Measurements from ENCODE around the gene TPM2.
"Not testable (repeated sequence)": the region's sequence is repeated elsewhere in the genome, so short reads cannot be mapped to it uniquely, and the experiment has no call there.

The TPM2 gene

GRCh38 chr9:35656348-35656747 is 33.4 kb downstream of the TPM2 start:
- DNase-seq (ENCODE audit: low read depth in 2 of 2): no peak

- no peak for DNase-seq (ENCODE audit: low read depth in 2 of 2)
Measured at GRCh38 chr9:35653611-35654010, 36.1 kb downstream of the TPM2 start.

GRCh38 chr9:35652829-35653209 is 36.9 kb downstream of the TPM2 start:
- no peak for DNase-seq (ENCODE audit: low read depth in 2 of 2)

GRCh38 chr9:35651956-35652828 is 37.5 kb downstream of the TPM2 start:
- no peak for DNase-seq (ENCODE audit: low read depth in 2 of 2)

GRCh38 chr9:35650341-35651158 is 39.2 kb downstream of the TPM2 start, which contains the start of gene SIT1:
SIT1 (minus strand) TSS chr9:35650931; CDS start chr9:35650853, 78 bp downstream.
- no peak for DNase-seq (ENCODE audit: low read depth in 2 of 2)

- DNase-seq (ENCODE audit: low read depth in 2 of 2): no peak
Measured at GRCh38 chr9:35649431-35650340, 40.0 kb downstream of the TPM2 start.

GRCh38 chr9:35646533-35647265 is 43.0 kb downstream of the TPM2 start:
- DNase-seq (ENCODE audit: low read depth in 2 of 2): peak; percentile 86 to 88

GRCh38 chr9:35646153-35646532 is 43.6 kb downstream of the TPM2 start:
- no peak for DNase-seq (ENCODE audit: low read depth in 2 of 2)

- DNase-seq (ENCODE audit: low read depth in 2 of 2): not testable (repeated sequence)
Measured at GRCh38 chr9:35645736-35646135, 44.0 kb downstream of the TPM2 start.

- no peak for DNase-seq (ENCODE audit: low read depth in 2 of 2)
Measured at GRCh38 chr9:35643046-35643445, 46.7 kb downstream of the TPM2 start.

GRCh38 chr9:35641478-35641877 is 48.2 kb downstream of the TPM2 start:
- not testable (repeated sequence) for DNase-seq (ENCODE audit: low read depth in 2 of 2)

- DNase-seq (ENCODE audit: low read depth in 2 of 2): not testable (repeated sequence)
Measured at GRCh38 chr9:35640431-35640830, 49.3 kb downstream of the TPM2 start.

GRCh38 chr9:35639631-35640030 is 50.1 kb downstream of the TPM2 start:
- no peak for DNase-seq (ENCODE audit: low read depth in 2 of 2)

GRCh38 chr9:35639225-35639624 is 50.5 kb downstream of the TPM2 start:
- not testable (repeated sequence) for DNase-seq (ENCODE audit: low read depth in 2 of 2)

GRCh38 chr9:35638751-35639150 is 51.0 kb downstream of the TPM2 start:
- DNase-seq (ENCODE audit: low read depth in 2 of 2): not testable (repeated sequence)

- not testable (repeated sequence) for DNase-seq (ENCODE audit: low read depth in 2 of 2)
Measured at GRCh38 chr9:35637427-35637955, 52.2 kb downstream of the TPM2 start.

GRCh38 chr9:35636877-35637246 is 52.9 kb downstream of the TPM2 start:
- DNase-seq (ENCODE audit: low read depth in 2 of 2): not testable (repeated sequence)

GRCh38 chr9:35636135-35636876 is 53.4 kb downstream of the TPM2 start:
- no peak for DNase-seq (ENCODE audit: low read depth in 2 of 2)

GRCh38 chr9:35635730-35636129 is 54.0 kb downstream of the TPM2 start:
- DNase-seq (ENCODE audit: low read depth in 2 of 2): no peak

Measured in activated CD4-positive, alpha-beta T cell treated with anti-CD3 and anti-CD28 coated beads for 24 hours (primary cell).